ENCODE data around the gene TMEM82. TPM values are rescaled to one million over a fixed set of nuclear protein-coding genes. Genes with fewer than 3 reads are reported as not detected.

The TMEM82 gene
- polyA plus RNA-seq, 1 donor (not counting 4 experiments of a cell fraction or from before 2014, with no cell fraction given), result not detected

DNA sequence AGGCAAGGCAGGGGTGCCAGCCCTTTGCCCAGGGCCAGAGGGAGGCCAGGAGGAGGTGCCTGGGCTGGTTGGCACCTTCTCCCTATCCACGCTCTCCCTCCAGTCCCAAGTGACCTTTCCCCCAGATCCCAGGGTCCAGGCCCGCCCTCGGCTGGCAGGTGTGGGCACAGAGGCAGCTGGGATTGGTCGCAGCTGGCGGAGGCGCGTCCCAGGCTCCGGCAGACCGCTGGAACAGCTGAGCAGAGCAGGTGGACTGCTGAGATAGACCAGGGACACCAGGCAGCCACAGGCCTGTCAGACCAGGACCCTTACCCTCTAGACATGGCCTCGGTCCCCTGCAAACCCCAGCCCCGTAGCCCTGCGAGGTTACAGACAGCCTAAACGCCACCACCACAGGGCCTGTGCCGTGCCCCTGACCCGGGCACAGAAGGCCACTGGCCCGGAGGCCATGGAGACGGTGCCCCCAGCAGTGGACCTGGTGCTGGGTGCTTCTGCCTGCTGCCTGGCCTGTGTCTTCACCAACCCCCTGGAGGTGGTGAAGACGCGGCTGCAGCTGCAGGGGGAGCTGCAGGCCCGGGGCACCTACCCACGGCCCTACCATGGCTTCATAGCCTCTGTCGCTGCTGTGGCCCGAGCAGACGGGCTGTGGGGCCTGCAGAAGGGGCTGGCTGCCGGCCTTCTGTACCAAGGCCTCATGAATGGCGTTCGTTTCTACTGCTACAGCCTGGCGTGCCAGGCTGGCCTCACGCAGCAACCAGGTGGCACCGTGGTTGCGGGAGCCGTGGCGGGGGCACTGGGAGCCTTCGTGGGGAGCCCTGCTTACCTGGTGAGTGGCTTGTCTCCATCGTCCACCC is 6.0 kb upstream of the TMEM82 start, which contains the start of gene SLC25A34:
TSS of gene SLC25A34 (plus strand) at position 221 of the 854 bp plus-strand sequence. CDS start at position 449, 228 bp downstream.
- Histone ChIP-seq H3K4me1 (ENCODE audit: control insufficient read depth, extremely low read depth, insufficient read depth, low read length) (peaks cover 12% of the 10 kb centered on the region), H4K20me1 (ENCODE audit: control insufficient read depth, extremely low read depth, insufficient read depth, low read length) (no peaks in the 10 kb centered on the region)
- no peak for FAIRE-seq

DNA sequence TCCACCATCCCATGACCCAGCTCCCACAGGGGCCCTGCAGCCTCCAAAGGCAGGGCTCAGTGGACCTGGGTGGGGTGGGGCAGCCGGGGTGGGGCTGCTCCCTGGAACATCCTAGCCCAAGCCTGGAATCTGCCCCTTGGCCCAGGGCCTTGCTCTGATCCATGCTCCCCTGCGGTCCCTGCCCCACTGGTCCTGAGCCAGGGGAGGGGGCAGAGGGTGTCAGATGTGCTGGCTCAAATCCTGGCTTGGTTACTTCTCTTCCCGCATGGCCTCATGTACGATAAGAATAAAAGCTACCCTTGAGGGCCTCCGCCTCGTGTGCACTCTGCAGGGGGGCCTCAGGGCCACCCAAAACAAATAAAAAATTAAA is 5.4 kb upstream of the TMEM82 start:
- H3K27me3 ChIP-seq (ENCODE audit: control insufficient read depth, extremely low read depth, insufficient read depth, low read length), result no peaks in the 10 kb centered on the region
- peaks cover 15% of the 10 kb centered on the region for H3K4me1 ChIP-seq (ENCODE audit: control insufficient read depth, extremely low read depth, insufficient read depth, low read length)
- DNase-seq (ENCODE audit: low read depth, low spot score) (no peak), FAIRE-seq (no peak)
- no peak for TF ChIP-seq EZH2 (IDR thresholded peaks at IDR 0.05; ENCODE audit: low read length)
- TF ChIP-seq, protein P1, sequence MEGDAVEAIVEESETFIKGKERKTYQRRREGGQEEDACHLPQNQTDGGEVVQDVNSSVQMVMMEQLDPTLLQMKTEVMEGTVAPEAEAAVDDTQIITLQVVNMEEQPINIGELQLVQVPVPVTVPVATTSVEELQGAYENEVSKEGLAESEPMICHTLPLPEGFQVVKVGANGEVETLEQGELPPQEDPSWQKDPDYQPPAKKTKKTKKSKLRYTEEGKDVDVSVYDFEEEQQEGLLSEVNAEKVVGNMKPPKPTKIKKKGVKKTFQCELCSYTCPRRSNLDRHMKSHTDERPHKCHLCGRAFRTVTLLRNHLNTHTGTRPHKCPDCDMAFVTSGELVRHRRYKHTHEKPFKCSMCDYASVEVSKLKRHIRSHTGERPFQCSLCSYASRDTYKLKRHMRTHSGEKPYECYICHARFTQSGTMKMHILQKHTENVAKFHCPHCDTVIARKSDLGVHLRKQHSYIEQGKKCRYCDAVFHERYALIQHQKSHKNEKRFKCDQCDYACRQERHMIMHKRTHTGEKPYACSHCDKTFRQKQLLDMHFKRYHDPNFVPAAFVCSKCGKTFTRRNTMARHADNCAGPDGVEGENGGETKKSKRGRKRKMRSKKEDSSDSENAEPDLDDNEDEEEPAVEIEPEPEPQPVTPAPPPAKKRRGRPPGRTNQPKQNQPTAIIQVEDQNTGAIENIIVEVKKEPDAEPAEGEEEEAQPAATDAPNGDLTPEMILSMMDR (optimal IDR thresholded peaks at IDR 0.05 in 1 of 3, IDR thresholded peaks at IDR 0.05 in 1 of 3, conservative IDR thresholded peaks at IDR 0.05 in 1 of 3; ENCODE audit: extremely low read depth in 1 of 3, insufficient read depth in 2 of 3, low read length in 3 of 3), result no peak
- H3K27ac ChIP-seq (ENCODE audit: control insufficient read depth, insufficient read depth, low read length), result no peak overlapping the region
- H3K36me3 ChIP-seq (ENCODE audit: control insufficient read depth in 2 of 2, extremely low read depth in 1 of 2, insufficient read depth in 2 of 2, low read length in 2 of 2), result peaks cover 17 to 24% of the 10 kb centered on the region in 2 experiments
- H3K9ac ChIP-seq (ENCODE audit: control insufficient read depth, extremely low read depth, insufficient read depth, low read length), result no peak overlapping the region
- no peaks in the 10 kb centered on the region for H3K79me2 ChIP-seq (ENCODE audit: control insufficient read depth, insufficient read depth, low read length)
- no peak overlapping the region for H3K4me3 ChIP-seq (ENCODE audit: control insufficient read depth in 2 of 3, extremely low read depth in 1 of 3, insufficient read depth in 2 of 3, low read depth in 1 of 3, low read length in 3 of 3)
- H3K9me1 ChIP-seq (ENCODE audit: control insufficient read depth, extremely low read depth, insufficient read depth, low read length), result no peaks in the 10 kb centered on the region
- no peak overlapping the region for H3K4me2 ChIP-seq (ENCODE audit: control insufficient read depth, extremely low read depth, insufficient read depth, low read depth, low read length)
- dilution Hi-C loops (cut with MboI; ENCODE audit: extremely low pct_ligation_motif_present, low sequenced_read_pairs), result no loop called here
- H4K20me1 ChIP-seq (ENCODE audit: control insufficient read depth, extremely low read depth, insufficient read depth, low read length), result no peaks in the 10 kb centered on the region
- no peaks in the 10 kb centered on the region for H3K9me3 ChIP-seq (ENCODE audit: control insufficient read depth, low read depth, low read length)
- no peak overlapping the region for H2AFZ ChIP-seq (ENCODE audit: control insufficient read depth, low read length)

More for the DNA sequence above, 6.0 kb upstream of the TMEM82 start, which contains the start of gene SLC25A34:
- dilution Hi-C loops (cut with MboI; ENCODE audit: extremely low pct_ligation_motif_present, low sequenced_read_pairs), result no loop called here
- Histone ChIP-seq H3K27ac (ENCODE audit: control insufficient read depth, insufficient read depth, low read length) (no peak within 1 kb of the TSS), H2AFZ (ENCODE audit: control insufficient read depth, low read length) (no peak within 1 kb of the TSS), H3K79me2 (ENCODE audit: control insufficient read depth, insufficient read depth, low read length) (no peaks in the 10 kb centered on the region), H3K4me3 (ENCODE audit: control insufficient read depth in 2 of 3, extremely low read depth in 1 of 3, insufficient read depth in 2 of 3, low read depth in 1 of 3, low read length in 3 of 3) (no peak within 1 kb of the TSS), H3K36me3 (ENCODE audit: control insufficient read depth in 2 of 2, extremely low read depth in 1 of 2, insufficient read depth in 2 of 2, low read length in 2 of 2) (peaks cover 17 to 27% of the 10 kb centered on the region in 2 experiments), H3K4me2 (ENCODE audit: control insufficient read depth, extremely low read depth, insufficient read depth, low read depth, low read length) (no peak within 1 kb of the TSS), H3K9ac (ENCODE audit: control insufficient read depth, extremely low read depth, insufficient read depth, low read length) (no peak within 1 kb of the TSS), H3K27me3 (ENCODE audit: control insufficient read depth, extremely low read depth, insufficient read depth, low read length) (no peaks in the 10 kb centered on the region), H3K9me1 (ENCODE audit: control insufficient read depth, extremely low read depth, insufficient read depth, low read length) (no peaks in the 10 kb centered on the region), H3K9me3 (ENCODE audit: control insufficient read depth, low read depth, low read length) (no peaks in the 10 kb centered on the region)
- TF ChIP-seq EZH2 (IDR thresholded peaks at IDR 0.05; ENCODE audit: low read length), result no peak
- TF ChIP-seq, protein P1 (optimal IDR thresholded peaks at IDR 0.05 in 1 of 3, IDR thresholded peaks at IDR 0.05 in 1 of 3, conservative IDR thresholded peaks at IDR 0.05 in 1 of 3; ENCODE audit: extremely low read depth in 1 of 3, insufficient read depth in 2 of 3, low read length in 3 of 3), result peak in 1 of 3 experiments; percentile 15
- DNase-seq (ENCODE audit: low read depth, low spot score), result no peak

Measured in keratinocyte (primary cell).